Caco-2 (cell line): ENCODE measurements around the gene MRPL51. TPM values are rescaled to one million over a fixed set of nuclear protein-coding genes. Genes with fewer than 3 reads are reported as not detected.

Experiments used
- BruUV-seq: library from RNA; stranded (reverse); fragments of 400-500 nt; replicated peaks from 2 replicates; lab custom pipeline; 2021; lab: Mats Ljungman, UMichigan
- CTCF ChIA-PET: fragments of 300-600 bp; sonication (Branson Sonifier 250); formaldehyde crosslinking; loops from one replicate; lab custom pipeline; 2022; ENCODE audit warnings: antibody characterized with exemption; lab: Charles Lee
- POLR2A ChIA-PET: fragments of 300-600 bp; sonication (Branson Sonifier 250); formaldehyde crosslinking; loops from one replicate; lab custom pipeline; 2022; ENCODE audit warnings: antibody characterized with exemption; lab: Charles Lee
- DNase-seq, 2 experiments: peaks; one replicate each; pipeline versions ENCODE4 v3.0.0 to v3.0.0-alpha.2; 2020 to 2022
- H3K27me3 ChIP-seq: replicated peaks from 2 replicates; pipeline ENCODE4 v1.6.0; 2011; ENCODE audit warnings: low read length; ENCODE audit not compliant: control insufficient read depth, insufficient read depth
- H3K36me3 ChIP-seq: 2 replicates; pipeline ENCODE4 v1.5.1; 2011; ENCODE audit warnings: low read length; ENCODE audit not compliant: control insufficient read depth, insufficient read depth
- H3K4me1 ChIP-seq: fragments of 250-450 bp; sonication (Bioruptor Pico); 2 replicates; pipeline ENCODE4 v1.5.1; 2020; ENCODE audit warnings: mild to moderate bottlenecking
- H3K4me3 ChIP-seq: 2 replicates; pipeline ENCODE4 v1.5.1; 2011; ENCODE audit warnings: low read depth, mild to moderate bottlenecking, control low read depth, low read length
- H3K9me3 ChIP-seq: fragments of 250-450 bp; sonication (Bioruptor Pico); 2 replicates; pipeline ENCODE4 v1.5.1; 2020; ENCODE audit warnings: mild to moderate bottlenecking, moderate library complexity
- H3K27ac Mint-ChIP-seq: one replicate; pipeline ENCODE4 v1.8.0; 2022; ENCODE audit warnings: mixed read lengths; ENCODE audit not compliant: unreplicated experiment
- H3K27me3 Mint-ChIP-seq: one replicate; pipeline ENCODE4 v1.8.0; 2022; ENCODE audit warnings: mixed read lengths; ENCODE audit not compliant: insufficient read depth, unreplicated experiment
- H3K36me3 Mint-ChIP-seq: one replicate; pipeline ENCODE4 v1.8.0; 2022; ENCODE audit warnings: mild to moderate bottlenecking, mixed read lengths; ENCODE audit not compliant: insufficient read depth, unreplicated experiment
- H3K4me1 Mint-ChIP-seq: one replicate; pipeline ENCODE4 v1.8.0; 2022; ENCODE audit warnings: low read depth, mixed read lengths; ENCODE audit not compliant: unreplicated experiment
- H3K4me3 Mint-ChIP-seq: one replicate; pipeline ENCODE4 v1.8.0; 2022; ENCODE audit warnings: mild to moderate bottlenecking, moderate library complexity, mixed read lengths; ENCODE audit not compliant: unreplicated experiment
- H3K9me3 Mint-ChIP-seq: one replicate; pipeline ENCODE4 v1.8.0; 2022; ENCODE audit warnings: mixed read lengths; ENCODE audit not compliant: unreplicated experiment
- intact Hi-C: fragments of 100-400 bp; cut with micrococcal nuclease; formaldehyde crosslinking; loops from one replicate; pipeline ENCODE4 v1.10.0; 2022; ENCODE audit not compliant: unreplicated experiment
- total RNA-seq: library from RNA; stranded (reverse); gene quantifications from 2 replicates; pipeline ENCODE4 v1.2.3, GENCODE V29; 2022
- TF ChIP-seq, protein P1 (sequence below), 2 experiments: fragments of 200-600 bp in 1 of 2; IDR thresholded peaks; 1 replicate in 1 of 2; 2 replicates in 1 of 2; pipeline versions ENCODE4 v1.5.1 to v1.8.0; 2011 to 2022; ENCODE audit warnings: antibody characterized with exemption in 1 of 2, control low read depth in 1 of 2, inconsistent platforms in 1 of 2, low read depth in 1 of 2, low read length in 1 of 2, mild to moderate bottlenecking in 1 of 2, moderate library complexity in 1 of 2; ENCODE audit not compliant: insufficient read depth in 1 of 2, severe bottlenecking in 1 of 2, unreplicated experiment in 1 of 2

Gene MRPL51
- total RNA-seq, 1 experiment from 2014 or later, result 456 TPM

DNA sequence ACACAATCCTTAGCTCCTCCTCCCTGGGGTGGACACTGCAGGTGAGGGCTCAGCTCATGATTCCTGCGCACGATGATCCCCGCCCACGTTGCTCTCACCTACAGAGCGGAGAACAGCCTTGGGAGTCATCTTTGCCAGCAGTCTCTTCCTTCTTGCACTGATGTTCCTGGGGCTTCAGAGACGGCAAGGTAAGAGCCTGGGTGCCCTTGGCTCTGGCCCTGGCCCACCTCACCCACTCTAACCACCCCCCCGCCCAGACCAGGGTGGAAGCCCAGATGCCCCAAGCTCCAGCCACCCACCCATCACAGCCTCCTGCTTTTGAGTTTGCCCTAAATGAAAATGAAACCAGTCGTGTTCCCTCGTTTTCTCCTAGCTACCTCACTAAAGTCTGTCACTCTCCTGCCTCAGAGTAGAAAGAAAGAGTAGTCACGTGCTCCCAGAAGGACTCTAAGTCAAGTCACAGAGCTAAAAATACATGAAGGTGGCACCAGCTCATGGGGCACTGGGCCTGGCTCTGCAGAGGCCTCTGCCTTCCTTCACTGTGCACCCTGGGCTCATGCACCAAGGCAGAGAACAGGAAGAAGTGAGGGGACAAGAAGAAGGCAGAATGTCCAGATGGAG is 32.2 kb downstream of the MRPL51 start:
- no TSS peak for BruUV-seq
- Histone ChIP-seq H3K27me3 (no peaks in the 10 kb centered on the region), H3K36me3 (peaks cover 3% of the 10 kb centered on the region; the same call in 1 of the 2 replicates), H3K4me1 (no peaks in the 10 kb centered on the region), H3K4me3 (no peak overlapping the region), H3K9me3 (no peaks in the 10 kb centered on the region)
- ChIA-PET POLR2A (no interaction called here), CTCF (interaction anchor here (1.3 kb wide), 1 partner anchor 10 kb away, joined by 6 read pairs; the partner anchor contains the start of gene VAMP1)
- intact Hi-C loops, result no loop called here
- peak in 1 of 2 experiments; percentile 29 for DNase-seq
- Mint-ChIP-seq H3K9me3 (no peaks in the 10 kb centered on the region), H3K4me3 (no peak overlapping the region), H3K4me1 (no peaks in the 10 kb centered on the region), H3K27ac (no peak overlapping the region), H3K27me3 (no peaks in the 10 kb centered on the region), H3K36me3 (peaks cover 17% of the 10 kb centered on the region)
- TF ChIP-seq, protein P1, sequence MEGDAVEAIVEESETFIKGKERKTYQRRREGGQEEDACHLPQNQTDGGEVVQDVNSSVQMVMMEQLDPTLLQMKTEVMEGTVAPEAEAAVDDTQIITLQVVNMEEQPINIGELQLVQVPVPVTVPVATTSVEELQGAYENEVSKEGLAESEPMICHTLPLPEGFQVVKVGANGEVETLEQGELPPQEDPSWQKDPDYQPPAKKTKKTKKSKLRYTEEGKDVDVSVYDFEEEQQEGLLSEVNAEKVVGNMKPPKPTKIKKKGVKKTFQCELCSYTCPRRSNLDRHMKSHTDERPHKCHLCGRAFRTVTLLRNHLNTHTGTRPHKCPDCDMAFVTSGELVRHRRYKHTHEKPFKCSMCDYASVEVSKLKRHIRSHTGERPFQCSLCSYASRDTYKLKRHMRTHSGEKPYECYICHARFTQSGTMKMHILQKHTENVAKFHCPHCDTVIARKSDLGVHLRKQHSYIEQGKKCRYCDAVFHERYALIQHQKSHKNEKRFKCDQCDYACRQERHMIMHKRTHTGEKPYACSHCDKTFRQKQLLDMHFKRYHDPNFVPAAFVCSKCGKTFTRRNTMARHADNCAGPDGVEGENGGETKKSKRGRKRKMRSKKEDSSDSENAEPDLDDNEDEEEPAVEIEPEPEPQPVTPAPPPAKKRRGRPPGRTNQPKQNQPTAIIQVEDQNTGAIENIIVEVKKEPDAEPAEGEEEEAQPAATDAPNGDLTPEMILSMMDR (IDR thresholded peaks at IDR 0.05; ENCODE audit: insufficient read depth in 1 of 2, low read depth in 1 of 2, low read length in 1 of 2, severe bottlenecking in 1 of 2, unreplicated experiment in 1 of 2), result no peak

DNA sequence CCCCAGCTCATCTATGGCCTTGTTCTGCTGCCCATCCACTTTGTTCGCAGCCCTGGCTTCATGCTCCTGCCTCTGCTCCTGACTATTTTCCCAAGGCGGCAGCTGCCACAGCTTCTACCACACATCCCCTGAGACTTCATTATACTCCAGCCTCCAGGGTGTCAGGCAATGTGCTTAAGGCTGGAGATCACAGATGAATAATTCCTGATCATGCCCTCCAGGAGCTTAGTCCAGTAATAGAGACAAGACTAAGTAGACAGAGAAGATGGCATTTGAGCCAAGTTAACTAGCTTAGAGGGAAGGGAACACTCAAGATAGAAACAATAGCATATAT is 34.1 kb downstream of the MRPL51 start:
- no peaks in the 10 kb centered on the region for H3K27me3 ChIP-seq
- no peaks in the 10 kb centered on the region for H3K9me3 ChIP-seq
- H3K4me1 Mint-ChIP-seq, result no peaks in the 10 kb centered on the region
- TF ChIP-seq, protein P1 (IDR thresholded peaks at IDR 0.05; ENCODE audit: insufficient read depth in 1 of 2, low read depth in 1 of 2, low read length in 1 of 2, severe bottlenecking in 1 of 2, unreplicated experiment in 1 of 2), result no peak
- H3K27ac Mint-ChIP-seq, result no peak overlapping the region
- H3K9me3 Mint-ChIP-seq, result no peaks in the 10 kb centered on the region
- peaks cover 17% of the 10 kb centered on the region for H3K36me3 Mint-ChIP-seq
- no peak for DNase-seq
- intact Hi-C loops, result no loop called here
- H3K27me3 Mint-ChIP-seq, result no peaks in the 10 kb centered on the region
- ChIA-PET POLR2A (interaction anchor here (0.7 kb wide), 1 partner anchor 12 kb away, joined by 4 read pairs; no protein-coding TSS in a partner anchor), CTCF (no interaction called here)
- H3K4me1 ChIP-seq, result no peaks in the 10 kb centered on the region
- no peak overlapping the region for H3K4me3 ChIP-seq
- peaks cover 2% of the 10 kb centered on the region; the same call in 1 of the 2 replicates for H3K36me3 ChIP-seq
- H3K4me3 Mint-ChIP-seq, result no peak overlapping the region
- BruUV-seq, result no TSS peak

DNA sequence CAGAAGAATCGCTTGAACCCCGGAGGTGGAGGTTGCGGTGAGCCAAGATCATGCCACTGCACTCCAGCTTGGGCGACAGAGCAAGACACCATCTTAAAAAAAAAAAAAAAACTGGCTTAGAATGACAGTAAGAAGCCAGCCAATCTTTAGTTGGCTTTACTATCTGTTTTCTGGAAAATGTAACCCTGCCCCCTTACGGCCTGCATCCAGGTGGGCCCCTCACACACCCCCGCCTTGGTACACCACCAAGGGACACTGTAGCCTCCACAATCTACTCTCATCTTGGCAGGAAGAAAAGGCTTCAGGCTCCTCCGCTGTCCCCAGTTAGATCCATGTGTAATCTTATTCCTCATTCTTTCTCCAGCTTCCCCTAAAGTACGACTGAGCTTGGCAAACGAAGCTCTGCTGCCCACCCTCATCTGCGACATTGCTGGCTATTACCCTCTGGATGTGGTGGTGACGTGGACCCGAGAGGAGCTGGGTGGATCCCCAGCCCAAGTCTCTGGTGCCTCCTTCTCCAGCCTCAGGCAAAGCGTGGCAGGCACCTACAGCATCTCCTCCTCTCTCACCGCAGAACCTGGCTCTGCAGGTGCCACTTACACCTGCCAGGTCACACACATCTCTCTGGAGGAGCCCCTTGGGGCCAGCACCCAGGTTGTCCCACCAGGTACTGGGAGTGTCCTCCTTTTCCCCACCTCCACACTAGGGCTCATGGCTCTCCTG is 34.6 kb downstream of the MRPL51 start:
- Mint-ChIP-seq H3K4me1 (no peaks in the 10 kb centered on the region), H3K27ac (no peak overlapping the region), H3K27me3 (no peaks in the 10 kb centered on the region), H3K9me3 (no peaks in the 10 kb centered on the region), H3K36me3 (peaks cover 17% of the 10 kb centered on the region), H3K4me3 (no peak overlapping the region)
- H3K36me3 ChIP-seq, result peaks cover 2% of the 10 kb centered on the region; the same call in 1 of the 2 replicates
- ChIA-PET POLR2A (interaction anchor here (0.7 kb wide), 1 partner anchor 13 kb away, joined by 4 read pairs; no protein-coding TSS in a partner anchor), CTCF (no interaction called here)
- DNase-seq, result peak in 1 of 2 experiments; percentile 37
- TF ChIP-seq, protein P1 (IDR thresholded peaks at IDR 0.05; ENCODE audit: insufficient read depth in 1 of 2, low read depth in 1 of 2, low read length in 1 of 2, severe bottlenecking in 1 of 2, unreplicated experiment in 1 of 2), result no peak
- H3K4me1 ChIP-seq, result no peaks in the 10 kb centered on the region
- intact Hi-C loops, result no loop called here
- H3K4me3 ChIP-seq, result no peak overlapping the region
- BruUV-seq, result no TSS peak
- H3K27me3 ChIP-seq, result no peaks in the 10 kb centered on the region
- H3K9me3 ChIP-seq, result no peaks in the 10 kb centered on the region
